GM21528 (cell line): ENCODE measurements around the gene BEND6.

Experiments used
- ATAC-seq: cut with Tn5 transposase; IDR thresholded peaks from one replicate; pipeline ENCODE4 v1.9.1; 2021; ENCODE audit warnings: mild to moderate bottlenecking, moderate library complexity; ENCODE audit not compliant: unreplicated experiment, low FRiP score

Gene BEND6

DNA sequence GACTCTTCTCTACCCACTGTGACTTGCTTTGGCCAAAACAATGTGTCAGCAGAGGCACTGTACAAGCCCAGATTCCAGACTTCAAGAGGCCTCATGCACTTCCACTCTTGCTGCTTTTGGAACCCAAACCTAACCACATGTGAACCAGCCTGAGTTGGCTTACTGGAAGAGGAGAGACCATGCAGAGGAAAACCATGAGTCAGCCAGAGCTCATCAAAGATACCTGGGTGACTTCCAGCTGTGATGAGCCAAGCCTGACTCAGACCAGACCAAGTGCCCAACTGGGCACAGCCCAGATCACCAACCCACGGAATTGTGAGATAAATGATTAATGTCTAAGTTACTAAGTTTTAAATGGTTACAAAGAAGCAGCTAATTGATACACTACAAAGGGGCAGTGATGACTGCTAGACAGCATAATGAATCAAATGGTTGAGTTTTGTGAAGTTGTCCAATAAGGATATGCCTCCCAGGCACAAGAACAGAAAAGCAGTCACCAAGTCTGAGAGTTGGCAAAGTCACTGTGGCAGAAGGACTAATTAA lies 16.2 kb upstream of the BEND6 start:
- ATAC-seq, result no peak

- ATAC-seq, result no peak
These were observed 14.4 kb upstream of the BEND6 start for GRCh38 chr6:56940463-56940862.

DNA sequence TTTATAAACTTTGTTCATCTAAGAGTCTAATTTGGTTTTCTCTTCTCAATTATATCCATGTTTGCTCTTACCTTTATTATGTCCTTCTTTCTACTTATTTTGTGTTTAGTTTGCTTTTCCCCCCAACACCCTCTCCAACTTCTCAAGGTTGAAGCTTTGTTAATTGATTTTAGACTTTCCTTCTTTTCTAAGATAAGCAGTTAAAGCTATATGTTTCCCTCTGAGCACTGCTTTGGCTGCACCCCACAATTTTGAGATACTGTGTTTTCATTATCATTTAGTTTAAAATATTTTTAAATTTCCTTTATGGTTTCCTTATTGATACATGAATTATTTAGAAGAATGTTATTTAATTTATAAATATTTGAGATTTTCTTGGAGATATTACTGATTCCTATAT lies 13.9 kb upstream of the BEND6 start:
- ATAC-seq, result no peak

DNA sequence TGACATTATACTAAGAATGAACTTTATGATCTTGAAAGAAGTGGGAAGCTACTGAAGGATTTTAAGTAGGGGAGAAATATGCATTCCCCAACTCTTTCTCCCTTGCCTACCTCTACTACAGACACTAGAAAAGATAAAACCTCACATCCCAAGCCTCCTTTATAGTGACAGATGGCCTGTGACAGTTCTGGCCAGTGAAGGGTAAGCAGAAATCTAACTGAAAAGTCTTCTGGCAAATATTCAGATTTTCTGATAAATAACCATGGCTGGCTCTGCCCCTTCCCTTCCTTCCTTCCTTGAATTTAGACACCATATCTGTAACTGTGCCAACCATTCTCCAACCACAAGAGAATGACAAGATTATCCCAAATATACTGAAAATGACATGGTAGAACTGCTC lies 10.2 kb upstream of the BEND6 start:
- ATAC-seq, result no peak

GRCh38 chr6:56946368-56946767 lies 8.5 kb upstream of the BEND6 start:
- no peak for ATAC-seq

- ATAC-seq, result no peak
These were observed 7.0 kb upstream of the BEND6 start for GRCh38 chr6:56947924-56948323.

DNA sequence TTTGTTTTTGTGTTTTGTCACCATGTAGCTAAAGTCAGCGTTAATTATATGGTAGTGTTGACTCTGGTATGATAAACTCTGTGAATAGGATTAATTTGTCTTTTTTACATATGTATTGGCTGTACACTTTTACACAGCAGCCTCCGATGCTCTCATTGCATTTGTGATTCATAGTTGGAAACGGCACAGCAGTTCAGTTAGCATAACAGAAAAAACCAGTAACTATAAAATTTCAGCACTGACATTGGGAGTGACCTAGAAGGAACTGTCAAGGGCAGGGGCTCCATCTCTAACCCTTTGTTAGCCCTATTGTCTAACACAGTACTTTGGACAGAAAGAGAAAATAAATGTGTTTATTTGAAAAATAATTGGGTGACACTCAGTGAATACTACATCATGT lies 5.6 kb upstream of the BEND6 start:
- no peak for ATAC-seq

DNA sequence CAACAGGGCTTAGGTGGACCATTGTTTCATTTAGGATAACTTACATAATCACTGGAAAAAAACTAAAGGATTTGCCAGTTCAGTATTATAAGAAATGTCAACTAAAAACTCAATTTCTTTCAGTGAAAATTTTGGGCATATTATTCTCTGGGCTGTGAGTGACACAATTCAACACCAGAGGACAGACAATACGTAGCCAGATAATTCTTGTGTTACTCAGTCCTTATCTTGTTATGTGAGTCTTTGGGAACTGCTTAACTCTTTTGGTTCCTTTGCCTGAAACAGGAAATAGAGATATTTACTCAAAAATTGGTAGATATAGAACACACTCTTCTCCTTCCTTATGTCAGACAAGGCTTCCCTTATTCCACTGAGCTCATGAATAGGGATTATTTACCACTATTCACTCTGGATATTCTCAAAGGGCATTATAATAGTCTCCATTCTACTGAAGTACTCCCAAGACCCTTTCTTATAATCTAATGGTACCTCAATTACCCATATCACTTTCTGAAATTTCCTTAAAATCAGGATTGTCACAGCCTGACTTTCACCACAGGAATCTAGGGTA lies 4.9 kb upstream of the BEND6 start:
- no peak for ATAC-seq

DNA sequence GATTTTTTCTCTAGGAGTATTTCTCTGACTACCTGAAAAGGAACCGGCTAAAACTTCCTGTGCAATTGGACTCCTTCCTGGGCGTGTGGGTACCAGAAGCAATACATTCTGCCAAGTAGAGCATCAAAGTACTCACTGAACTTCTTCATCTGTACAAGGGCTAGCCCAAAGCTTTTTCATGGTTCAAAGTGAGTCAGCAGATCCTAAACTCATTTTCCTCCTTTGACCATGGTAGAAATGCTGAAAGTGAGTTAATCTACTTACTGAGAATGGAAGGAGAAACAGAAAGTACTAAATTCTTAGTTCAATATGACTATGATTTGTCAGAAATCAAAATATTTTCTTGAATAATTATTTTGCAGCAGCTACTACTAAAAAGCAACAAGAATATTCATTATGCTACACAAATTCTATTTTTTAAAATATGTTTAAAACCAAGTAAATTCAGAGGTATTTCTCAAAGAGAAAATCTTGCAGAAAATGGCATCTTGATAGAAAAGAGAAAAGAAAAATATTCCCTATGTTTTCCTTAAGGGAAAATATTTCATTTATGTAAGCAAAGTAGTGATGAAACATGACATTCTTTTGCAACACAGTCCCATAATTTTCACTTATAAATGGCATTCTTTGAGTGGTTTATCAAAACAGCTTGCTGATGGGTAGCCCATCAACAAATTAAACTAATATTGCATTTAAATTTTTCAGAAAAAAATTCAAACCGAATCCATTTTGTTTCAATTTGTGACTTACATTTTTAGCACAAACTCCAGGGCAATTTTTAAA lies 3.7 kb upstream of the BEND6 start:
- no peak for ATAC-seq

DNA sequence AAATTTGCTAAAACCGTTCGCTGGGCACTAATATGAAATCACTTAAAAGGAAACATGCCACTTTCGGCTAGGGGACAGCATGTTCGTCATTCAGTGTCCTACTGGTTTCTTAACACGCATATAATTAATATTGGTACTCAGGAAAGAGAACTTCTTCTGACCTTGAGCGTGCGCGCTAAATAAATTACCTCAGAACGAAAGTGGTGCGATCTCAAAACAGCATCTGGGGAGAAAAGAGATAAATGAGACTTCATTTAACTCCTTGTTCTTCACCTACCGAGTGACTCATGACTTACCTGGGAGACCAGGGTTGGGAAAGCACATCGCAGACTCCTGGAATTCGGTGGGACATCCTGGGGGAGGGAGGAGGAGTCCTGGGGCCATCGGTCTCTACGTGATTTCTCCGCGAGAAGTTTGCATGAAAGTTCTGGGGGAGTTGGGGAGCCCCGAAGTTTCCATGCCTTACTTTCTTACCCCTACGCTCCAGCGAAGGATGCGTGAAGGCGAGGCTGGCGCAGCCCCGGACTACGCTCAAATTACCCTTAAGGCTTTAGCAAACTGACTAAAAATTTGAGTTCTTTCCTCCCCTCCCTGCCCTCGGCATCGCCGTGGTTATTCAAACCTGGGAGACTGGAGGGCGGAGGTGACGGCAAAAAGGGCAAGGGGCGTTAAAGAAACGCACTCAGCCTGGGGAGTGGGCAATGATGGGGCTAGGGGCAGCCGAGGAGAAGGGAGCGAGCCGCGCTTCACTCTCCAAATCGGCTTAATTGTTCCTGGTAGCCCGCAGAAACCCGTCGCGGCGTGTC lies 1.1 kb upstream of the BEND6 start:
- no peak for ATAC-seq

DNA sequence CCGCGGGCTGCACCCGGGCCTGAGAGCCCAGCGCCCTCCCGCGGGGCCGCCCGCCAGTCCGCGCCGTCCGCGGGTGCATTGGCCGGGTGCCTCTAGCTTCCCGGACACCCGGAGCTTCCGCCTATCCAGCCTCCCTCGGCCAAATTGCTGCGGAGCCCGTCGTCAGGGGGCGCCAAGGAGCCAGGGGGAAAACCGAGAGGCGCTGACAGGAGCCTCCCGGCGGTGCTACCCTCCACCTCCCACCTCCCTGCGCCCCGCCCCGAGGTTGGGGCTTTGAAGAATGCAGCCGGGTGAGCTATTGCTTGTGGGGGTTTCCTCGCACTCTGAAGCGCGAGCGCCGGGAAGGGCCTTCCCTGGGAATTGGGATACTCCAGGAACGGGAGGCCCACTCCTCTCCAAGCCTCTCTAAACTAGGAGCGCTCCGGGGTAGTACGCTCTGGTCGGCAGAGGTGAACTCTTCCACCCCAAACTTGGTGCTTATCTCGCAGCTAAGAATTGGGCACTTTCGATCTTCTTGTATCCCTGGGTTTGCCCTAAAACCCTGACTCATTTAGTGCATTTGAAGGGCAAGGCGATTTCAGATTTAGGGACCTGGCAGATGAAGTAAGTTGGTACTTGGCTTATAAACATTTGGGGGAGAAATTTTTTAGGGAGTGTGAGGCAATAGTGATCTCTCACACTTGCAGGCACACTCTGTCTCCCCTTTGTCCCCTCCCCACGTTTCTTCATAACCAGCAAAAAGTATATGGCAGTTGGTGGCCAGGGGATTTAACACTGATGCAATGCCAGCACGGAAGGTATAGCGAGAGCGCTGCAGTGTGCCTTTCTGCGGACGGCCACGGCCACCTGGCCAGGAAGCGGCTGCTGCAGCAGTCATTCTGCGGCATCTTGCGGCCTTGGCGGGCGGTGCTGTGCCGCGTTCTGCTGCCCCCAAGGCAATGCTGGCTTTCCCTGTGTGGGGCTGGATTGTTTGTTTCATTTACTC lies 556 bp downstream of the BEND6 start:
- ATAC-seq, result peak; percentile 71

- ATAC-seq, result no peak
These were observed 1.6 kb downstream of the BEND6 start for GRCh38 chr6:56956491-56956890.

- ATAC-seq, result no peak
These were observed 2.9 kb downstream of the BEND6 start for GRCh38 chr6:56957856-56958255.

GRCh38 chr6:56958481-56958880 lies 3.6 kb downstream of the BEND6 start:
- ATAC-seq, result no peak

DNA sequence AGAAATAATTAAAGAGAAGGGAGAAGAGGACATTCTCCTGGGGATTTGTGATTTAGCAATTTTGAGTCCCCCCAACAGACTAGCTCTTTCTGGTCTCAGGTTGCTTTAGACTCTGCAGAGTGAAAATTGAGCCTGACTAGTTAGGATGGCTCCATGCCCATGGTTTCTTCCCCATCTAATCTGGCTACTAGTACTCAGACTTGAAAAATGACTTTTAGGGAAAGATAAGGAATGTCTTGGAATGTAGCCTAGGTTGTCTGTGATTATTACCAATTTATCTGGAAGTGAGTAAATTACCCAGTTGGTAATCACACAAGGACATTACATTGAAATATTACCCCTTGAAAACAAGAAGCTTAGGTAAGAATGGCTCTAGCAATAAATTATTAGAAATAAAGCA lies 4.2 kb downstream of the BEND6 start:
- ATAC-seq, result no peak

- no peak for ATAC-seq
These were observed 5.0 kb downstream of the BEND6 start for GRCh38 chr6:56959938-56960337.

GRCh38 chr6:56961151-56961550 lies 6.2 kb downstream of the BEND6 start:
- no peak for ATAC-seq

DNA sequence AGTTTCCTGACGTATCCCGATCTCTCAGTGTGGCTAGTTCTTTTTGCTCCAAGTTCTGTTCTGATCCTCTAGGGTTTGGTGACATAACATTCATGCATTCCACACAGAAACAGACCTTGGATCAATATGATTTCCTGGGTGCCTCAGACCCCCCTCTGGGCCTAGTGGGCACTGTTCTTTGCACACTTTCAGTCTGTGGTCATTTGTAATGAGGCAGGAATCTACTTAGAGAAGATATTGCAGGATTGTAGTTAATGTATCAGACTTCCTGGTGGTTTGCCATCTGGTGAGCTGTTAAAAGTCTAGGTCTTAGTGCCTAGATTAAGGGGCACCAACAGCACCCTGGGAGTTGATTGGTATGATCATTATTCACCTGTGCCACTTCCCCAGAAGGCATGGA lies 7.5 kb downstream of the BEND6 start:
- ATAC-seq, result no peak

- no peak for ATAC-seq
These were observed 8.1 kb downstream of the BEND6 start for GRCh38 chr6:56963043-56963442.

DNA sequence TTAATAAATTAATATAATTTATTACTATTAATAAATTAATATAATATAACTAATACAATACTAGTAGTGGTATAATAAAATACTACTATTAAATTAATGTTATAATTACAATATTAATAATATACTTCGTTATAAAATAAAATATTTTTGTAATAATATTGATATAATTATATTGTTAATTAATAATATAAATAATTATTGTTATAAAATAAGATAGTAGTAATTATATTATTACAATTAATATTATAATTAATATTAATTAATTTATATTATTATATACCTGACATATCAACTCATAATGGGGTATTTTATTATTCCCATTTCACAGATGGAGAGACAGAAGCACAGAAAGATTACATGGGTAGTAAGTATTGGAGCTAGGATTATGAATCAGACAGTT lies 8.9 kb downstream of the BEND6 start:
- ATAC-seq, result no peak
